Mononuclear cell (primary cell): ENCODE results near the gene WHRN. TPM values are rescaled to one million over a fixed set of nuclear protein-coding genes. Genes with fewer than 3 reads are reported as not detected.

Source experiments
- H3K27me3 ChIP-seq: 2 replicates; pipeline ENCODE4 v1.6.0; 2011; ENCODE audit warnings: low read length, control low read depth; ENCODE audit not compliant: insufficient read depth
- H3K4me1 ChIP-seq: 2 replicates; pipeline ENCODE4 v1.5.1; 2011; ENCODE audit warnings: mild to moderate bottlenecking, low read length, control low read depth; ENCODE audit not compliant: insufficient read depth
- H3K4me3 ChIP-seq: 2 replicates; pipeline ENCODE4 v1.5.1; 2011; ENCODE audit warnings: mild to moderate bottlenecking, low read length, moderate library complexity
- H3K9me3 ChIP-seq: 2 replicates; pipeline ENCODE4 v1.5.1; 2011; ENCODE audit warnings: low read depth, mild to moderate bottlenecking, control low read depth, low read length
- total RNA-seq: library from RNA; depleted of rRNA; stranded (reverse); fragments of >200 nt; gene quantifications from one replicate; pipeline ENCODE4 v1.2.3, GENCODE V29; 2012

WHRN gene
- 4.7 TPM for total RNA-seq

- Histone ChIP-seq H3K27me3 (peaks cover 62% of the 10 kb centered on the region), H3K9me3 (no peaks in the 10 kb centered on the region), H3K4me1 (peaks cover 28% of the 10 kb centered on the region), H3K4me3 (peak within 1 kb of the TSS; percentile 35)
Measured at GRCh38 chr9:114505187-114506081, at the start of gene WHRN. WHRN (minus strand) TSS chr9:114505473; CDS start chr9:114504801, 672 bp downstream.

- Histone ChIP-seq H3K4me1 (peaks cover 16% of the 10 kb centered on the region), H3K9me3 (no peaks in the 10 kb centered on the region), H3K4me3 (no peak overlapping the region), H3K27me3 (no peaks in the 10 kb centered on the region)
Measured at GRCh38 chr9:114553202-114553601, 47.9 kb upstream of the WHRN start.

- Histone ChIP-seq H3K9me3 (no peaks in the 10 kb centered on the region), H3K4me1 (peaks cover 11% of the 10 kb centered on the region), H3K27me3 (no peaks in the 10 kb centered on the region), H3K4me3 (no peak overlapping the region)
Measured at GRCh38 chr9:114552706-114553105, 47.4 kb upstream of the WHRN start.

GRCh38 chr9:114551750-114552685 is 46.7 kb upstream of the WHRN start:
- Histone ChIP-seq H3K4me1 (peaks cover 7% of the 10 kb centered on the region), H3K27me3 (no peaks in the 10 kb centered on the region), H3K4me3 (no peak overlapping the region), H3K9me3 (no peaks in the 10 kb centered on the region)

GRCh38 chr9:114549697-114550330 is 44.5 kb upstream of the WHRN start:
- H3K4me3 ChIP-seq = no peak overlapping the region
- H3K9me3 ChIP-seq = no peaks in the 10 kb centered on the region
- H3K27me3 ChIP-seq = no peaks in the 10 kb centered on the region
- no peaks in the 10 kb centered on the region for H3K4me1 ChIP-seq

GRCh38 chr9:114546851-114547250 is 41.6 kb upstream of the WHRN start:
- Histone ChIP-seq H3K27me3 (no peaks in the 10 kb centered on the region), H3K4me1 (no peaks in the 10 kb centered on the region), H3K4me3 (no peak overlapping the region), H3K9me3 (no peaks in the 10 kb centered on the region)

GRCh38 chr9:114545055-114545454 is 39.8 kb upstream of the WHRN start:
- Histone ChIP-seq H3K4me3 (no peak overlapping the region), H3K4me1 (no peaks in the 10 kb centered on the region), H3K27me3 (no peaks in the 10 kb centered on the region), H3K9me3 (no peaks in the 10 kb centered on the region)

GRCh38 chr9:114539701-114540380 is 34.6 kb upstream of the WHRN start:
- H3K4me3 ChIP-seq = no peak overlapping the region
- no peaks in the 10 kb centered on the region for H3K4me1 ChIP-seq
- H3K27me3 ChIP-seq = no peaks in the 10 kb centered on the region
- H3K9me3 ChIP-seq = no peaks in the 10 kb centered on the region

- peaks cover 3% of the 10 kb centered on the region for H3K27me3 ChIP-seq
- H3K4me1 ChIP-seq = no peaks in the 10 kb centered on the region
- no peaks in the 10 kb centered on the region for H3K9me3 ChIP-seq
- no peak overlapping the region for H3K4me3 ChIP-seq
Measured at GRCh38 chr9:114538241-114538640, 33.0 kb upstream of the WHRN start.

GRCh38 chr9:114532561-114533237 is 27.4 kb upstream of the WHRN start:
- H3K9me3 ChIP-seq = no peaks in the 10 kb centered on the region
- H3K4me3 ChIP-seq = no peak overlapping the region
- H3K27me3 ChIP-seq = peaks cover 5% of the 10 kb centered on the region
- no peaks in the 10 kb centered on the region for H3K4me1 ChIP-seq

- Histone ChIP-seq H3K27me3 (peaks cover 5% of the 10 kb centered on the region), H3K9me3 (no peaks in the 10 kb centered on the region), H3K4me1 (no peaks in the 10 kb centered on the region), H3K4me3 (no peak overlapping the region)
Measured at GRCh38 chr9:114529285-114529684, 24.0 kb upstream of the WHRN start.

- Histone ChIP-seq H3K4me1 (no peaks in the 10 kb centered on the region), H3K27me3 (no peaks in the 10 kb centered on the region), H3K4me3 (no peak overlapping the region), H3K9me3 (no peaks in the 10 kb centered on the region)
Measured at GRCh38 chr9:114526807-114527206, 21.5 kb upstream of the WHRN start.

- Histone ChIP-seq H3K9me3 (no peaks in the 10 kb centered on the region), H3K4me1 (no peaks in the 10 kb centered on the region), H3K4me3 (no peak overlapping the region), H3K27me3 (no peaks in the 10 kb centered on the region)
Measured at GRCh38 chr9:114525513-114525912, 20.2 kb upstream of the WHRN start.

GRCh38 chr9:114524247-114524681 is 19.0 kb upstream of the WHRN start:
- Histone ChIP-seq H3K27me3 (no peaks in the 10 kb centered on the region), H3K9me3 (no peaks in the 10 kb centered on the region), H3K4me1 (no peaks in the 10 kb centered on the region), H3K4me3 (no peak overlapping the region)
